ENCODE results near the gene ITGA8.
"Not testable (repeated sequence)": the region's sequence is repeated elsewhere in the genome, so short reads cannot be mapped to it uniquely, and the experiment has no call there.

ITGA8 gene

DNA sequence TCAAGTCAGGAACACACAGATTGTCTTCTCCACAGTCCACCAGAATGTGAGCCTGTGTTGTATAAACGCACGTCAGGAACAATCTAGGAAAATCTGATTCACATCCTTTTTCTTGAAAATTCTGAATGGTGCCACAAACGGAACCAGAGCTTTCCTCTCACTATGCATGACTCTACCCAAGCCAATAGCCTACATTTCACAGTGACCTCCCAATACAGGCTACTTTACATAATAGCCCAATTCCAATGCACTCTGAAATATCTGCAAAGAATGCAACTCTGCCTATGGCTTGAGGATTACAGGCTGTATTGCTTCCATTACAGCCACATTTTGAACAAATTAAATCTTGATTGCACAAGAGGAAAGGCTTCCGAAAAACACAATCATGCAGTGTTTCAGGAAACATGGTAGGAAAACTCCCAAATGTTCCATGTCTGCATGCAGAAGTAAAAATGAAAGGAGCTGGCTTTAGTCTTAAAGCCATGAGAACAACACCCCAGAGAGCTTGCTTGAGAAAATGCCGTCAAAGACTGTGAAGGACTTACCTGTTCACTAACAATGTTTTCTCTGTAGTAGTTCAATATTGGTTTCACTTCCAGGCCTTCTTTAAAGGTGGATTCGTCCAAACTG lies 113.9 kb downstream of the ITGA8 start:
- no peak for DNase-seq

DNA sequence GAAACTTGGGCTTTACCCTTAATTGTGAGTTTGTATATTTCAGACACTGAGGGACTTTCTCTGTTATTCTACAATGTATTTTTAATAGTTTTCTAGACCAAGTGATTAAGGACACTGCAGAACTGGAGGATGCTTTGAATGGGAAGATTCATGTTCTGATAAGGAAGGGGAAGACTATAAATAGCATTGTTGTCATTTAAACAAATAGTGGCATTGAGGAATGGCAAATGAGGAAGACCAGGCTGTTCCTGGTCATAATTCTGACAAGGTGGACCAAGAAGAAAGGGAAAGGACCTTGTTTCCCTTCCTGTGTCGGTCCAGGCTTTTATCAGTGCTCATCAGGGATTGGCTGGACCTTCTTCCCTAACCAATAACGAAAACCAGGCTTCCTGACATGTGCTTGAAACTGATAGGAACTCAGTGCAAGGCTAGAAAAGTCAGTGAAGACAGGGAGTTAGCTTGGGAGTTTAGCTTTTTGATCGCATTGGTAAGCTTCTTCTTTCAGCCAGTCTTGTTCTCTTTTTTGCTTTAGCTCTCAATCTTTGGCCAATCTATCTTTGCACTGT lies 116.2 kb downstream of the ITGA8 start:
- no peak for DNase-seq

- no peak for DNase-seq
These were observed 117.9 kb downstream of the ITGA8 start for GRCh38 chr10:15601819-15602218.

- DNase-seq: no peak
These were observed 124.5 kb downstream of the ITGA8 start for GRCh38 chr10:15595260-15595659.

DNA sequence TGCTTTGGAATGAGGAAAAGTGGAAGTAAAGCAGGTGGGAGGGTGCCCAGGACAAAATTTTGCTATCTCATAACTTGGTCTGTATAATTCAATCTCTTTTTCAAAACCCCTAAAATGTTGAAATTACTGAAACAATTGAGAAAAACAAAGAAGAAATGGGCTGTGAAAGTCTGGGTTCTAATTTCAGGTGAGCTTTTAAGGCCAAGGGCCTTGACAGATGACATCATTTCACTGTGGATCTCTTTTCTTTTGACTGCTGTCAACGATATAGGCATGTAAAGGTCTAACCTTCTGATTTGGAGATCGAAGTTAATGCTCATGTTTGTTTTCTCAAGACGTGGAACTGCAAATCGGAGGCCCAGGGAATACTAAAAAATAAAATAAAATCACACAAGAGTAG lies 127.8 kb downstream of the ITGA8 start:
- no peak for DNase-seq

DNA sequence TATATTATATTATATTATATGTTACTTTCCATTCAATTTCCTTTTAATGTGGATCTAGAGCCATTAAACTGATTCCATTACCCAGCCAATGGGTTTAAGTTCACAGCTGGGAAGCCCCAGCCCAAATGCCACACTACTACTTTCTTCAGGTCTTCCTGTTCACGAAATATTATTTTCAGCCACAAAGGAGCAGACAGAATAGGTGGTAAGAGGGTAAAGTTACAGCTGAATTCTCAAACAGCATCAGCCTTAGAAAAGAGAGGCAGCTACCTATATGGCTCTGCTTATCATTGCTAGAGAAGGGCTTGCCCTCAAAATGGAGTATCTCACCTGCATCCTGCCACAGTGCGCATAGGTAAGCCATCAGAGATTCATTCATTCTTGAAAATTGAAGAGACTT lies 128.3 kb downstream of the ITGA8 start:
- no peak for DNase-seq

DNA sequence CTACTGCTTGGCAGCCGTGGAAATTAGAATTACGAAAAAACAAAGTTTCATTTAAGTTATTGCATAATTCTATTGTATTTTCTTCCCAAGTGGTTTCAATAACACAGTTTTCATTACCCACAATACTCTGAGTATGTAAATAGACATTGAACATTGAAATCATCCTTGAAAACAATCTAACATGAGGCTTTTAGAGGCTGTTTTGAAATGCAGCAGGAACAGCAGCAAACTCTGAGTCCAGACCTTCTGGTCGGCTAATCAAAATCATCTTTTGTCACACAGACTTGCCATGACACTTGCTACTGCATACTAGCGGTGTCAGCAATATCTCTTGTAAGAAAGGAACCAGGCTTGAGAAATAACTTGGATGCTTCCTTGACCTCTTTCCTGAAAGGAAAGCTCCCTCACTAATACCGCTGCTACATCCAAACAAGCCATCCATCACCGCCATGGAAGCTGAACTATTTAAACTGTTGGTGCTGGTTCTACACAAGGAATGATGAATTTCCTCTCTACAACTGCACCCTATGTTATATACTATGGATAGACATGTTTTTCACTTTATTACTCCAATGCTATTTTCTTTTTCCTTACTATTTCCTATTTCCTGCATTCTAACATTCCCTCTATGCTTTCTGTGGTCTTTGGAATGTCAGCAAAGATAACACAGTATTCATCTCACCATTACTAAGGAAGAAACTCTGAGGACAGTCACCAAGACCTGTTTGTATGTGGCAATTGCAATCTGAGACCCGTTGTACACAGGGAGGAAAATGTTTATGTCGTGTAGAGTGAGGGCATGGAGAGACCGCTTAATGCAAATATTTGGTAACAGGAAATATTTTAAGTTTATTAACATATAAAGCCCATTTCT lies 130.8 kb downstream of the ITGA8 start:
- DNase-seq: no peak

GRCh38 chr10:15588151-15588550 lies 131.6 kb downstream of the ITGA8 start:
- DNase-seq: no peak

DNA sequence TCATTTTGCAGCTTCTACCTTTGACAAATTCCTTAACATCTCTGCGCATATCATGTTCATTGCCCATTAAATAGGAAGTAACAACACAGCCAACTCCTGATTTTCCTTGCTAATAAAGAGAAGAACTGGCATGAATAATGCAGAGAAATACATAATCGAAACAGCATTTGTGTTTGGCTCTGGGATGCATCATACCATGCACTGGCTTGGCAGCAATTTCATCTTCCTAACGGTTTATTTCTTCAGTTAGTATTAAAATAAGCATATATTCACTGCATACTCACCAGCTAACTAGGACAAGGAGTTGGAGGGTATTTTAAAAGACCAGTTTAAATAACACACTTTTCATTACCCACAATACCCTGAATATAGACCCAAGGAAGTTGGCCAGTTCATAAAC lies 132.5 kb downstream of the ITGA8 start:
- DNase-seq: no peak

DNA sequence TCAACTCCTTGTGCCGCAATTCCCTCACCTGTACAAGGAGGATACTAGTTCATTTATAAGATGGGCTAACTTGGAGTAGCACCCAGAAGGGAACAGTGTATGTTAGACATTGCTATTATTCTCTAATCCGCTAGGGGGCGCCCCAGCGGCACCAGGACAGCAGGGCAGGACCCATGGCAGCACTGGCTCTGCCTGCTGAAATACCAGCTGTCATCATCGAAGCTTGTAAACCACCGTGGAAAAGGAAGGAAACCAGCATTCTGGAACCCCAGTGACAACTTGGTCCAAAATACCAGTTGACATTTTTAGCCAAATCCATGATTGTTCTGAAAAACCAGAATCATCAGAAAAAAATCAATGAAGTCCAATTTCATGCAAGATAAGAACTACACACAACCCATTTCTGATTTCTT lies 134.4 kb downstream of the ITGA8 start:
- DNase-seq: no peak

DNA sequence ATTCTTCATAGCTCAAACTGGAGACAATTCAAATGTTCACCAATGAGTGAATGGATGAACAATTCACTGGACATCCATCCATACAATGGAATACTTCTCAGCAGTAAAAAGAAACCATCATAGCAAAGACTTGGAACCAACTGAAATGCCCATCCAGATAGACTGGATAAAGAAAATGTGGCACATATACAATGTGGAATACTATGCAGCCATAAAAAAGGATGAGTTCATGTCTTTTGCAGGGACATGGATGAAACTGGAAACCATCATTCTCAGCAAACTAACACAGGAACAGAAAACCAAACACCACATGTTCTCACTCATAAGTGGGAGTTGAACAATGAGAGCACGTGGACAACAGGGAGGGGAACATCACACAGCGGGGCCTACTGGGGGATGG lies 136.8 kb downstream of the ITGA8 start:
- DNase-seq: not testable (repeated sequence)

DNA sequence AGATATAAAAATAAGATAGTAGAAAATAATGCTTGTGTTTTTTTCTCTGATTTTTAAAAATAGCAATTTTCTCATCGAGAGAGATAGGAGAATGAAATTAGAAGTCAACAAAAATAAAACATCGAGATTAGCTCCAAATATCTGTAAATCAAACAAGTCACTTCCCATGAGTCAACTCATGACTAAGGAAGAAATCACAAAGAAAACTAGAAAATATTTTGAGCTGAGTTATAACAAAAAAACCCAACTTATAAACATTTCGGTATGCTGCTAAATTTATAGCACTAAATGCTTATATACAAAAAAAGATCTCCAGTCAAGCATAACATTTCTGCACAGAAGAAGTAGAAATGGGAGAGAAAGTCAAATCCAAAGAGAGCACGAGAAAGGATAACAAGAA lies 140.1 kb downstream of the ITGA8 start:
- no peak for DNase-seq

DNA sequence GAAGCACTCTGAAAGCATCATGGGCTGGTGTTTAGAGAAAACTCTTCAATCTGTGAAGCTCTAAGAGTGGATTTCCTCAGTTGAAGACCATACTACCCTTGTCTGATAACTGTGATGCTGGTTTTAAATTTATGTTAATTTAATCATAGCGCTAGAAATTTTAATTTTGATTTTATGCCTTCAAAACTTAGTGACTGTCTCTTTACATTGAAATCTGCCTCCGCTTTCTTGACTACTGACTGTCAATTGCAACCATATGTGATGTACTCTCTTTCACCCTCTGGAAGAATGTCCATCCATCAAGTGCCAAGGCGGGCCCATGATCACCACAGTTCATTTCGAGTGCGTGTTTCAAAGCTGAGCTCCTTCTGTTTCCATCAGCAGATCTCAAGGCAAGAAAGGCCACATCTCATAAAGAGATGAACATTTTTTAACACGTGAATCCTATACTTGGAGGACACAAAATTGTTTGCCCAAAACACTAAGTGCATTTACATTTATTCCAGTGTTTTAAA lies 147.1 kb downstream of the ITGA8 start:
- no peak for DNase-seq

- no peak for DNase-seq
These were observed 148.1 kb downstream of the ITGA8 start for GRCh38 chr10:15571575-15571974.

DNA sequence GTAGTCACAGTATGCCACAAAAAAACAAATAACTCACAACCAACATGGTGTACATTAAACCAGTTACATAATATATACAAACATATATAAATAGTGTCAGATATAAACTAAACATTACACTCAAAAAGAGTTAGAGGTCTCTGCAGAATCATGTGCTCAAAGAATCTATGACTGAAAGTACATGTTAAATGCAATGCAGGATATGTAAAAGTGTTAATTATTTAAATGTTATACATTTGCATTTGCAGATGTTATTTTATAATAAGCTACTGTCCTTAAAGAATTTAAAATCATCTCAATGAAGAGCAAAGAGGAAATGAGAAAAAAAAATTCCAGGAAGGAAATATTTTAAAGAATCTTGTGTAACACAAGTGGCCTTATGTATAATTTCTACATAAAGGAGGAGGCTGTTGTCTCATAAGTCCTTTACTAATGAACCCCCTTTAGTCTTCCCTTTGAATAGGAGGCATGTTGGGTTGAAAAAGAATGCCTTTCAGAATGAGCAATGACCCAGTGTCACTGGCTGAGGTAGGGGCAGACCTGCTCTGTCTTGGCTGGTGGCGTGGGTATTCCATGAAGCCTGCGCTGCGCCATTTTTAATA lies 148.9 kb downstream of the ITGA8 start:
- no peak for DNase-seq

DNA sequence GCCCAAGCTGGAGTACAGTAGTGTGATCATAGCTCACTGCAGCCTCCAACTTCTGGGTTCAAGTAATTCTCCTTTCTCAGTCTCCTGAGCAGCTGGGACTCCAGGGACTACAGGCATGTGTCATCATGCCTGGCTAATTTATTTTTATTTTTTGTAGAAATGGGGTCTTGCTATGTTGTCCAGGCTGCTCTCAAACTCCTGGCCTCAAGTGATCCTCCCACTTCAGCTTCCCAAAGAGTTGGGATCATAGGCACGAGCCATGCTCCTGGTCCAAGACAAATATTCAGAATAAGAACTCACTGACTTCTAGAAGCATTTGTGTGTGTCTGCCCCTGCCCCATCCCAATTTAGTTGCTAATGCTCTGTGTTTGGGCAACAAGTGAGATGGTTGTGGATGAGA lies 151.8 kb downstream of the ITGA8 start:
- DNase-seq: no peak

- no peak for DNase-seq
These were observed 156.5 kb downstream of the ITGA8 start for GRCh38 chr10:15563246-15563645.

GRCh38 chr10:15562578-15562977 lies 157.1 kb downstream of the ITGA8 start:
- no peak for DNase-seq

DNA sequence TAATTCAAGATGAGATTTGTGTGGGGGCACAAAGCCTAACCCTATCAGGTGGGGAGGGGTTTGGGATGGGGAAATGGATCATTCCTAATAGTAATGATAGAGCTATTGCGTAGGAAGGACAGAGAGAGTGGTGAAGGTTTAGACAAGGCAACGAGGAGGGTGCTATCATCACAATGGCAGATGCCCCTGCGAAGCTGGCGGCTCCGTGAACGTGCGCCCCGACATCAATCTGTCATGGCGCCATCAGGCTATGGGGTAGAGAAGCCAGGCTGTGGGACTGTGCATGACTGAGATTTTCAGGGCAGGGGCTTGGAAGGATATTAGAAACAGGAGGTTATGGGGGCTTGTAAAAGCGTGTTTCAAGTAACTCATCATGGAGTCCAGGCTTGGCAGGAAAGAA lies 157.6 kb downstream of the ITGA8 start:
- no peak for DNase-seq

- DNase-seq: no peak
These were observed 161.6 kb downstream of the ITGA8 start for GRCh38 chr10:15558136-15558535.

GRCh38 chr10:15557168-15557567 lies 162.6 kb downstream of the ITGA8 start:
- DNase-seq: not testable (repeated sequence)

DNA sequence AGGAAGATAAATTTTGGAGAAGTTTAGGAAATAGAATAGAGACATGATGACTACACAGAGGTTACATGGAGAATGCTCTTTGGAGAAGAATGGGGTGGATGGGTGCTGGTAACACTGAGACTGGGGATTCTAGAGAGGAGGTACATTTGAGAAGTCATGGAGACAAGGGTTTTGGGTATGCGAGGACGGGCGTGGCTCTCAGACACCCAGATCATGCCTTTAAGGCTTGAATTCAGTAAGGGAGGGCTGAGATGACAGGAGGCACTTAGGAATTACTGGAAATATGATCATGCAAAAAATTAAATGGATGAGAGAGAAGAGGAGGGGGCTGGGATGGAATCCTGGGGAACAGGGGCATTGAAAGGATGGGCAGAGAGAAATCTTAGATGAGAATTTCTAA lies 168.8 kb downstream of the ITGA8 start:
- DNase-seq: no peak

- no peak for DNase-seq
These were observed 171.4 kb downstream of the ITGA8 start for GRCh38 chr10:15548331-15548730.

DNA sequence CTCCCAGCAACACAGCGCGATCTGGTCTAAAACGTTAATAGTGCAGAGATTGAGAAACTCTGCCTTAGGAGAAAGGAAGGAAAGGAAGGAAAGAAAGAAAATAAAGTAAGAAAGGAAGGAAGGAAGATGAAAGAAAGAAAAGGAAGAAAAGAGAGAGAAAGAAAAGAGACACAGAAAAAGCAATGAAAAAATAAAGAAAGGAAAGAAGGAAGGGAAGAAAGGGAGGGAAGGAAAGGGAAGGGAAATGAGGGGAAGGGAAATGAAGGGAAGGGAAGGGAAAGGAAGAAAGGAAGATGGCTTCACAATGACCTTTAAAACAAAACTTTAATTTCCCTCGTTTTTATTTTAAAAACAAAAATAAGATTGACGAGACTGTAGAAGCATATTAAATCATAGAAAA lies 173.1 kb downstream of the ITGA8 start:
- DNase-seq: no peak

Data from NCI-H1436 treated with DMSO at 0.1 percent for 48 hours (cell line).